Activated naive CD4-positive, alpha-beta T cell treated with anti-CD3 and anti-CD28 coated beads, Interleukin-2, amount 50 U/mL, for 24 hours (primary cell): ENCODE measurements around the gene KNDC1.
"Not testable (repeated sequence)": the region's sequence is repeated elsewhere in the genome, so short reads cannot be mapped to it uniquely, and the experiment has no call there.

Source experiments
- H3K27ac Mint-ChIP-seq: one replicate; pipeline ENCODE4 v1.8.0; 2021; ENCODE audit warnings: mild to moderate bottlenecking, mixed read lengths
- H3K27me3 Mint-ChIP-seq: one replicate; pipeline ENCODE4 v1.8.0; 2021; ENCODE audit warnings: mixed read lengths
- H3K36me3 Mint-ChIP-seq: one replicate; pipeline ENCODE4 v1.8.0; 2021; ENCODE audit warnings: mixed read lengths
- H3K4me1 Mint-ChIP-seq: one replicate; pipeline ENCODE4 v1.8.0; 2021; ENCODE audit warnings: mixed read lengths
- H3K4me3 Mint-ChIP-seq: one replicate; pipeline ENCODE4 v1.8.0; 2021; ENCODE audit warnings: mild to moderate bottlenecking, mixed read lengths
- H3K9me3 Mint-ChIP-seq: one replicate; pipeline ENCODE4 v1.8.0; 2021; ENCODE audit warnings: mixed read lengths

KNDC1 gene

DNA sequence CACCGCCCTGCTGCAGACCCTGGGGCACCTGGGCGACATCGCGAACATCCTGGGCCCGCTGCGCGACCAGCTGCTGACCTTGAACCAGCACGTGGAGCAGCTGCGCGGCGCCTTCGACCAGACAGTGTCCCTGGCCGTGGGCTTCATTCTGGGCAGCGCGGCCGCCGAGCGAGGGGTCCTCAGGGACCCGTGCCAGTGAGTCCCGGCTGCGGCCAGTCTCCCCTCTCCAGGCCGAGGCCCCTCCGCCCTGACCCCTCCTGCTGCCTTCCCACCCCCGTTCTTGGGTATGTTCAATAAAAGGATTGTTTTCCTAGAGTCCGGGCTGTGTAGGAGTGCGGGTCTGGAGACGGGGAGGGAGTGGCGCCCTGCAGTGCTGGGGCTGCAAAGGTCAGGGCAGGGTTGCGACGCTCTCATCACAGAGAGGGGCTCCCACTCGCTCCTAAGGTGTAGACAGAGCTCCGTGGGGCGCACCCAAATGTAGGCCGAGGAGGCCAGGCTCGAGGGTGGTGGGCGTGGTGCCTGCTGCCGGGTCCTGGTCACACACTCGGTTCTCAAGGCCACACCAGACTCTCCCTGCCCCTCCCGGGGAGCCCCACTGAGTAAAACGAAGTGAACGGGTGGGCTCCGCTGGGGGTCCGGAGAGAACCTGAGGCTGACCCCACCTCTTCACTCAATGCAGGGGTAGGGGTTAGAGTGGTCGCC is 71.4 kb downstream of the KNDC1 start:
- no peaks in the 10 kb centered on the region for H3K36me3 Mint-ChIP-seq
- H3K9me3 Mint-ChIP-seq = no peaks in the 10 kb centered on the region
- H3K4me1 Mint-ChIP-seq = peaks cover 10% of the 10 kb centered on the region
- peak overlapping the region; percentile 45 for H3K4me3 Mint-ChIP-seq
- H3K27me3 Mint-ChIP-seq = peaks cover 32% of the 10 kb centered on the region
- H3K27ac Mint-ChIP-seq = no peak overlapping the region

GRCh38 chr10:133231946-133232574 is 72.0 kb downstream of the KNDC1 start:
- H3K4me3 Mint-ChIP-seq = no peak overlapping the region
- peaks cover 10% of the 10 kb centered on the region for H3K4me1 Mint-ChIP-seq
- no peaks in the 10 kb centered on the region for H3K36me3 Mint-ChIP-seq
- H3K9me3 Mint-ChIP-seq = no peaks in the 10 kb centered on the region
- H3K27me3 Mint-ChIP-seq = peaks cover 31% of the 10 kb centered on the region
- H3K27ac Mint-ChIP-seq = no peak overlapping the region

DNA sequence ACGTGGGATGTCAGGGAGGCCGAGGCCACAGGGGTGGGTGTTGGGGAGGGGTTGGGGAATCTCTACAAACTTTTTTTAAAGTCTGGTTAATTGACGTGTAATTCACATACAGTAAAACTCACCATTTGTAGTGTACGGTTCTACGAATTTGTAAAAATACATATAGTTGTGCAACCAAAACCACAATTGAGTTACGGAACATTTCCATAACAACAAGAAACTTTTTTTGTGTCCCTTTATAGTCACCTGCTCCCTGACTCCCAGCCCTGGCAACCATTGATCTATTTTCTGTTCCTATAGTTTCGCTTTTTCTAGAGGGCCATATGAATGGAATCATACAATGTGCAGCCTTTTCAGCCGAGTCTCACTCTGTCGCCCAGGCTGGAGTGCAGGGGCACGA is 74.8 kb downstream of the KNDC1 start:
- H3K4me1 Mint-ChIP-seq, H3K27ac Mint-ChIP-seq: not testable (repeated sequence)

DNA sequence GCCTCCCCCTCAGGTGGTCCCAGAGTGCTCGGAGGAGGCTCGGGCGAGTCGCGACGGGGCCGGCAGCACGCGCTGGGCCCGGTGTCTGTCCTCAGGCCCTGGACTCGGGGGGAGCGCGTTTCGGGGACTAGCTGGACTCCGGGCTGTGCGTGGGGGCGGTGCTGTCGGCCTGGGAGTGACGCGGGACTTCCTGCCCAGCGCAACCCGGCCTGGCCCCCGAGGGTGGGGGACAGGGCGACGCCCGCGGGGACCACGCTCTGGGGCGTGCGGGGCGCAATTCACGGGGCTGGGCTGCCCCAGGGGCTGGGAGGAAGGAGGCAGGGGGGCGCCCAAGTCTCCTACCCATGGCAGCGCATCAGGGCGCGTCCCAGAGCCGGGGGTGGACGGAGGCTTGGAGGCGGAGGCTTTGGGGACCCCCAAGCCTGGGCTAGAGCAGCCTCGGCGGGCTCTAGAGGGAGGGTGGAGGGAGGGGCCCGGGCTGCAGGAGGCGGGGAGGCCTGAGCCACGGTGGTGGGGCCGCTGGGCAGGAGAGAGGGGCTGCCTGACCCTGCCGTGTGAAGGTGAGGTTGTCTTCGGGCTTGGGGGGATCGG is 75.3 kb downstream of the KNDC1 start:
- H3K9me3 Mint-ChIP-seq = no peaks in the 10 kb centered on the region
- peaks cover 30% of the 10 kb centered on the region for H3K27me3 Mint-ChIP-seq
- peak overlapping the region; percentile 60 for H3K4me3 Mint-ChIP-seq
- peaks cover 3% of the 10 kb centered on the region for H3K4me1 Mint-ChIP-seq
- H3K27ac Mint-ChIP-seq = no peak overlapping the region
- H3K36me3 Mint-ChIP-seq = no peaks in the 10 kb centered on the region

More for the DNA sequence above, 74.8 kb downstream of the KNDC1 start:
- H3K9me3 Mint-ChIP-seq, H3K36me3 Mint-ChIP-seq: not testable (repeated sequence)
- H3K27me3 Mint-ChIP-seq = peaks cover 27% of the 10 kb centered on the region
- peak overlapping the region; percentile 60 for H3K4me3 Mint-ChIP-seq

GRCh38 chr10:133235932-133236331 is 75.9 kb downstream of the KNDC1 start:
- no peak overlapping the region for H3K27ac Mint-ChIP-seq
- peak overlapping the region; percentile 19 for H3K4me3 Mint-ChIP-seq
- no peaks in the 10 kb centered on the region for H3K36me3 Mint-ChIP-seq
- peaks cover 7% of the 10 kb centered on the region for H3K4me1 Mint-ChIP-seq
- H3K27me3 Mint-ChIP-seq = peaks cover 33% of the 10 kb centered on the region
- no peaks in the 10 kb centered on the region for H3K9me3 Mint-ChIP-seq

DNA sequence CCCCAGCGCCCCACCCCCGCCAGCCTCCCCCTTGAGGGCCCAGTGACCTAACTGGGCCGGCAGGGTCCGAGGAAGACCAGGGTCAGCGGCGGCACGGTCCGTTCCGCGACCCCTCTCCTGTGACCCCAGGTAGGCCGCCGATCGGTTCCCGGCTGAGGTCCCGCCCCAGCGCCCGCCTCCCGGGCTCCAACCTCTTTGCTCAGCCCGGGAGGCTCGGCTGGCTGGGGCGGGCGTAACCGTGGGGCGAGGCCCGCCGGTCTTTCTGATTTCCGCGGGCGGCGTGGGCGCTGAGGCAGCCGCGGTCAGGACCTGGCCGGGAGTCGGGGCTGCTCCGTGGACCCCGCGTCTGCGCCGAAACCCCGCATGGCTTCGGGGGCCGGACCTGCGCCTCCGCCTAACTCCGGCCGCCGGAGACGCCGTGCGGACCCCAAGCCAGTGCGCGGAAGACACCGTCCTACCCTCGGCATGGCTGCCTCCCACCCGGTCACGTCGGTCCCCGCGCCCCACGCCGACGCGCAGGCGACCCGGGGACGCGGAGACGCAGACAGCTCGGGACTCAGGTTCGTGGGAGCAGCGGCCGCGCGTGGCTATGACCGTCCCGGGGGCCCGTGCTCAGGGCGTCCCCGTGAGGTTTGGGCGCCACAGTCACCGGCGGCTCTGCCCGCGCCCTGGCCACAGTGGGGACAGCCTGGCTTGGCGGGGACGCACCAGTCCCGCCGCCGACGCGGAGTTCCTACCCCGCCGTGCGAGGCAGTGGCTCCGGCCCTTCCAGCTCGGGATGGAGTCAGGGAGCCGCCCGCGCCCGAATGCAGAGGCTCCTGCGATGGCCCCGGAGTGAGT is 76.6 kb downstream of the KNDC1 start:
- H3K27ac Mint-ChIP-seq = no peak overlapping the region
- H3K36me3 Mint-ChIP-seq = no peaks in the 10 kb centered on the region
- H3K9me3 Mint-ChIP-seq = no peaks in the 10 kb centered on the region
- peaks cover 14% of the 10 kb centered on the region for H3K4me1 Mint-ChIP-seq
- H3K27me3 Mint-ChIP-seq = peaks cover 30% of the 10 kb centered on the region
- no peak overlapping the region for H3K4me3 Mint-ChIP-seq

DNA sequence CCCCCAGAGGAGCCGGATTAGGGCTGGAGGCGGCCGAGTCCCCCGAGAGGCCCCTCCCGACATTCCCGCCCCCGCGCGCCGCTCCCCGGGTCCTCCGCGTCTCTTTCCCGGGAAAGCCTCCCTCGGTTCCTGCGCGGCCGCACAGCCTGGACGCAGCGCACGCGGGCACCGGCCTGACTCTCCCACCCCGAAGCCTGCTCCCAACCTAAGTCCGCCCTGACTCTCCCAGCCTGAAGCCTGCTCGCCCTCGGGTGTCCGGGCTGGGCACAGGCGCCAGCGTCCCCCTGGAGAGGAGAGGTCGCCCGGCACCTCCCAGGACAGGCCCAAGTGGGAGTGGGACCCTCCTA is 77.2 kb downstream of the KNDC1 start:
- no peak overlapping the region for H3K4me3 Mint-ChIP-seq
- no peak overlapping the region for H3K27ac Mint-ChIP-seq

DNA sequence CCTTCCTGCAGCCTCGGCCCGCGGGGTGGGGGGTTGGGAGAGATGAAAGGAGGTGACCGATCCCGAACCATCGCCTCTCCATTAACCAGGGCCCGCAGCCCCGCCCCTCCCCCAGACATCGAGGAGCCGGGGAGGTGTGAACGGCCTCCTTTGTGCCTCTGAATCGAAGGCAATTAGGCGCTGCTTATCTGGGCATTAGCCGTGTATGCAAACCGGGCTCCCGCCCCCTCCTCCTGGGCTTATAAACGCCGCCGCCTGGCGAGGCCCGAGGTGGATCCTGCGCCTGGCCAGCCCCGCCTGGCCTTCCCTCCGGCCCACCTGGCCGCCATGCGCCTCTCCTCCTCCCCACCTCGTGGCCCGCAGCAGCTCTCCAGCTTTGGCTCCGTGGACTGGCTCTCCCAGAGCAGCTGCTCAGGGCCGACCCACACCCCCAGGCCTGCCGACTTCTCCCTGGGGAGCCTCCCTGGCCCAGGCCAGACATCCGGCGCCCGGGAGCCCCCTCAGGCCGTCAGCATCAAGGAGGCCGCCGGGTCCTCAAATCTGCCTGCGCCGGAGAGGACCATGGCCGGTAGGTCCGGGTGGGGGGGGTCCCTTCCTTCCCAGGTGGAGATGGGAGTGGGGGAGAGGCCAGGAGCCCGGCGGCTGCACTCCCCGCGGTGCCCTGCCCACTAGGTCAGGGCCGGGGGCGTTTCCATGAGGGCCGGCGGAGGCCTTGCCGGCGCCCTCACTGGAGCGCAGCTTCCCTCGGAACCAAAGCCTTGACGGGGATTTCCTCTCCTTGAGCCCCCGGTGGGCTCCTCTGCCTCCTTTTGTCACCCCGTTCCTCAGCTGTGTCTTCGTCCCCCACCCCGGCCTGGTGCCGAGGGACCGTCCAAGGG is 77.8 kb downstream of the KNDC1 start, which contains the start of gene VENTX:
Gene VENTX, plus strand, starts transcription at position 268 of the 878 bp plus-strand sequence. Its CDS starts 60 bp downstream, at position 328.
- Mint-ChIP-seq H3K4me3 (no peak within 1 kb of the TSS), H3K36me3 (no peaks in the 10 kb centered on the region), H3K27me3 (peaks cover 29% of the 10 kb centered on the region), H3K27ac (no peak within 1 kb of the TSS), H3K9me3 (no peaks in the 10 kb centered on the region), H3K4me1 (peaks cover 23% of the 10 kb centered on the region)

More for the DNA sequence above, 77.2 kb downstream of the KNDC1 start:
- Mint-ChIP-seq H3K27me3 (peaks cover 30% of the 10 kb centered on the region), H3K4me1 (peaks cover 20% of the 10 kb centered on the region), H3K36me3 (no peaks in the 10 kb centered on the region), H3K9me3 (no peaks in the 10 kb centered on the region)

DNA sequence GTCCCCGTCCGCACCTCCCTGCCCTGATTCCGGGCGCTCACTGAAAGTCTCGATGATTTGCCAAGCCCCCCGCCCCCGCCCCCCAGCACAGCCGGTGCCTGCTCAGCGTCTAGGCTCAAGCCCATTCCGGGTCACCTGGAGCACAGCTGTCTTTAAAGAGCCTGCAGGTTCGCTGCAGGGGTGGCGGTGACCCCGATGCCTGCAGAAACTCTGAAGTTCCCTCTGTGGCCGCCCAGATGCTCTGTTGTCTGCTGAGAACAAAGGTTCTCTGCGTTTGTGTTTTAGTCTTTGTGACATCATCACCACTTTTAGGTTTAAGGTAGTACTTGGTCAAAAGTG is 78.4 kb downstream of the KNDC1 start:
- Mint-ChIP-seq H3K27me3 (peaks cover 30% of the 10 kb centered on the region), H3K27ac (no peak overlapping the region), H3K4me1 (peaks cover 23% of the 10 kb centered on the region), H3K9me3 (no peaks in the 10 kb centered on the region), H3K4me3 (no peak overlapping the region), H3K36me3 (no peaks in the 10 kb centered on the region)

- Mint-ChIP-seq H3K27ac (no peak overlapping the region), H3K27me3 (peaks cover 24% of the 10 kb centered on the region), H3K9me3 (no peaks in the 10 kb centered on the region), H3K36me3 (no peaks in the 10 kb centered on the region), H3K4me3 (no peak overlapping the region), H3K4me1 (peaks cover 23% of the 10 kb centered on the region)
Observed at GRCh38 chr10:133239990-133240389, 80.0 kb downstream of the KNDC1 start.

- Mint-ChIP-seq H3K4me3 (peak overlapping the region; percentile 78), H3K27ac (no peak overlapping the region), H3K27me3 (peaks cover 23% of the 10 kb centered on the region), H3K9me3 (no peaks in the 10 kb centered on the region), H3K36me3 (no peaks in the 10 kb centered on the region), H3K4me1 (peaks cover 20% of the 10 kb centered on the region)
Observed at GRCh38 chr10:133241501-133242205, 81.6 kb downstream of the KNDC1 start.

GRCh38 chr10:133242611-133243356 is 82.8 kb downstream of the KNDC1 start:
- Mint-ChIP-seq H3K4me1 (peaks cover 20% of the 10 kb centered on the region), H3K27ac (no peak overlapping the region), H3K9me3 (no peaks in the 10 kb centered on the region), H3K4me3 (peak overlapping the region; percentile 39), H3K36me3 (no peaks in the 10 kb centered on the region), H3K27me3 (peaks cover 23% of the 10 kb centered on the region)

DNA sequence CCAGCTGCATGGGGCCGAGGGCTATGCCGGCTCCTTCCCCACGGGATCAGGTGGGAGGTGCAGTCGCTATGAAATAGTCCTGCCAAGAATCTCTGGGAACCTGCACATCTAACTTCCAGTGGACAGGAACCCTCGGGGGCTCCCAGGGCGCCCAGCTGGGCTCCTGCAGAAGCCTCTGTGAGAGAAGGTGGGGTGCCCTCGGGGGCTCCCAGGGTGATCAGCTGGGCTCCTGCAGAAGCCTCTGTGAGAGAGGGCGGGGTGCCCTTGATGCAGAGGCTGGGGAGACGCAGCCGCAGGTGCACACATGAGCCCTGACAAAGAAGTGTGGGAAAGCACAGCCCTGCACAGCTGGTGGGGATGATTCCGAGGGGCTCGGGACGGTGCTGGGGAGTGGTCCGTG is 83.6 kb downstream of the KNDC1 start:
- H3K36me3 Mint-ChIP-seq = no peaks in the 10 kb centered on the region
- H3K4me3 Mint-ChIP-seq = no peak overlapping the region
- peaks cover 20% of the 10 kb centered on the region for H3K4me1 Mint-ChIP-seq
- no peaks in the 10 kb centered on the region for H3K9me3 Mint-ChIP-seq
- H3K27me3 Mint-ChIP-seq = peaks cover 22% of the 10 kb centered on the region
- H3K27ac Mint-ChIP-seq = no peak overlapping the region
